NCI-H2196 (cell line): Measurements from ENCODE around the gene OST4.
"Not testable (repeated sequence)": the region's sequence is repeated elsewhere in the genome, so short reads cannot be mapped to it uniquely, and the experiment has no call there.

ENCODE experiments used
- DNase-seq: peaks from one replicate; lab custom pipeline; 2025; ENCODE audit not compliant: unreplicated experiment; lab: John Stamatoyannopoulos, UW

The OST4 gene

DNA sequence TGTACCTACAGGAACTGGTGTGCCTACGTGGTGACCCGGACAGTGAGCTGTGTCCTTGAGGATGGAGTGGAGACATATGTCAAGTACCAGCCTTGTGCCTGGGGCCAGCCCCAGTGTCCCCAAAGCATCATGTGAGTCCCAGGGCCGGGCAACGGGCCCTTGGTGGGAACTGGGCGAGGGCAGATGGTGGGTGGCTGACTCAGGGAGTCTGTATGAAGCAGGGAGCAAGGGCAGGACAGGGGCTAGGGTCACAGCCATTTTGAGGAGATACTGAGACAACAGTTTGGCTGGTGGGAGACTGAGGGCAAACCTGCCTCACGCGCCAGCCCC lies 8.7 kb upstream of the OST4 start:
- no peak for DNase-seq

DNA sequence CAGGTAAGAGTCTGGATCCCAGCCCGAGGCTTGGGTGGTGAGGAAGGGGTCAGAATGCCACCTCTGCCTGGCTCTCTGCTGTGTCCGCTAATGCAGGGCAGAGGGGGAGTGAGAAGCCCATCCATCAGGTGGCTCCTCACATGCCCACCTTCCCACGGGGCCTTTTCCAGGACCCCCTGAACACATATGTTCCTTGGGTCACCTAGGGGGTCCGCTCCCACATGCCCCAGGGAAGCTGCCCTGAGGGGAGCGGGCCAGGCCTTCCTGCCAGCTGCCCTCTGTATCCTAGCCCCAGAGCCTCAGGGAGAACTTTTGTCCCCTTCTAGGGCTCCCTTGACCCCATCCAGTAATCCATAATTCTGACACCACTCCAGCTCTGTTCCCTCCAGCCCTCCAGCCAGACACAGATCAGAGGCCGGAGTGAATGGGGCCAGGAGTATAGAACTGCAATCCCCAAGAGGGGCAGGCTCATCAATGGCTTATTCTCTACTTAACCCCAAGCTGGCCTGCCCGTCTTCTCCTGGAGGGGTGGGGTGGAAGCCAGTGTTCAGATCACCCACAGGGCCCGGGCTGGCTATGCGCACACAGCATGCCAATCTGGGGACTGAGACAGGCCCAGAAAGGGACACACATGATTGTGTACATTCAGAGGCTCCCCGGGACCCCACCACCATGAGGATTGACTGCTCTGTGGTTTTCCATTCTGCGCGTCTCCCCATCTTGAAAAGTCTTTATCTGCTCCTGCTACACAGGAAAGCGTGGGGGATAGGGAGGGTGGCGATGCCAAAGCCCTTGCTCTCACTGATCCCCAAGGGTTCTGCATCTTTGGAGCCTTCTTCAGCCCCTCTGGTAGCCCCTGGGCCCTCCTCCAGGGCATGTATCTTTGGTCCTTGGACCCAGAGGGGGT lies 8.0 kb upstream of the OST4 start:
- DNase-seq, result no peak

- DNase-seq, result no peak
Measured at GRCh38 chr2:27078267-27079194, 7.1 kb upstream of the OST4 start, which contains the start of gene EMILIN1. TSS of gene EMILIN1 (plus strand) at chr2:27078615. CDS start at chr2:27079066, 451 bp downstream.

DNA sequence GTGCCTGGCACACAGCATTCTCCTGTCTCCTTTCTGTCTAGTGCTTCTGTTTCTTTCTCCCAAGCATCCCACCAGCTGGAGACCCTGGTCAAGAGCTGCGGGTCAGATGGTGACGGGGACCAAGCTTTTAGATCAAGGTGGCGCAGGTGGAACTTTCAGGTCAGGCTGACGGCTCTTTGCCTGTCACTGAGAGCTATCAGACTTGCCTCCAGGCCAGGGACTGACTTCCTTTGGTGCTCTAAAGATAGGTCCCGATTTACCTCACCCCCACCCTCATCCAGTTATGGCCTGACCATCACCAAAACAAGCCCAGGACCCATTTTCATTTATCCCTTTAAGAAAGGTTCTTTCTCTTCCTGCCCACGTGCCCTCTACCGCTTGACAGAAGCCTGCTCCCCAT lies 5.8 kb upstream of the OST4 start:
- no peak for DNase-seq

DNA sequence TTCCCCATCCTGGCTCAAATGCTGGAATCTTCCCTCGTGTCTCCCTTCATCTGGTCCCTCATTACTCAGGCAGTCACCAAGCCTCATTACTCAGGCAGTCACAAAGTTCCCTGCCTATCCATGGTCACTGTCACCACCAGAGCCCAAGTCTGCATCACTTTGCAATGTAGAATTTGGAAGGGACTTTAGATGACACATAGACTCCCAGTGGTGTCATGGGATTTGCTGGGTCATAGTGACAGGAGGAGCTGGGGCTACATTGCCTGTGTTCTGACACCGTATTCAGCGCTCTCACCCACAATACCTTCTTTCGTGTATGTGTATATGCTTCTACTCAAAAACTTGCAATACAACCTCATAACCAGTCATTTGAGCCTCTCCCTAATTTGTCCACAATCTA lies 4.9 kb upstream of the OST4 start:
- no peak for DNase-seq

GRCh38 chr2:27075566-27075871 lies 4.1 kb upstream of the OST4 start:
- DNase-seq, result not testable (repeated sequence)

- peak; percentile 12 for DNase-seq
Measured at GRCh38 chr2:27074738-27075565, 3.5 kb upstream of the OST4 start.

GRCh38 chr2:27073782-27074181 lies 2.3 kb upstream of the OST4 start:
- no peak for DNase-seq

- DNase-seq, result no peak
Measured at GRCh38 chr2:27072920-27073319, 1.5 kb upstream of the OST4 start.

GRCh38 chr2:27071990-27072830 lies 756 bp upstream of the OST4 start:
- no peak for DNase-seq

DNA sequence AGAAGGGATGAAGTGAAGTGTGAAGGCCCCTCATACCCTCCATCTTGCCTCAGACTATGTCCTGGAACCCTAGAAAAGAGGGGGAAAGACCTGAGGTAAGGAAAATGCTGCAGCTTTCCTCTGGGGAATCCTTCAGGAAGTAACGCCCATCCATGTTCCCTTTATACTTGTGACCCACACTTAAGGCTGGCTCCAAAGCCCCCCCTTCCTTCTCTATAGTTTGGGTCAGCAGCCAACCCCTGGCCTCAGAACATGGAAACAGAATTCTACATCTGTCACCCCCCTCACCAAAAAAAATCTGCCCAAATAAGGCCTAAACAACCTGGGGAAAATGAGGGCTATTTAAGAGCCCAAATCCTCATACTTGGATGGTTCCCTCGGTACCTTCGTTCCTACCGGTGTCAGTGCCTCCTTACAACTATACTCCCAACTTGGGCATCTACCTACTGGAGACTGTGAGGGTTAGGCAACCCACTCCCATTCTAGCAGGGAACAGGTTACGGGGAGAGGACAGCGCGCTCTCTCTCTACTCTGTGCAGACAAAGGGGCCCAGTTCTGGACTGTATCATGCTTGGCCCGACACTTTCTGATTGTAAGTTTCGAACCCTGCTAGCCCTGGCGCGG lies 689 bp downstream of the OST4 start:
- DNase-seq, result no peak

- no peak for DNase-seq
Measured at GRCh38 chr2:27069961-27070618, 1.4 kb downstream of the OST4 start.

GRCh38 chr2:27069436-27069835 lies 2.0 kb downstream of the OST4 start:
- no peak for DNase-seq

- no peak for DNase-seq
Measured at GRCh38 chr2:27067385-27067784, 4.1 kb downstream of the OST4 start.

GRCh38 chr2:27065128-27065527 lies 6.3 kb downstream of the OST4 start:
- DNase-seq, result no peak

DNA sequence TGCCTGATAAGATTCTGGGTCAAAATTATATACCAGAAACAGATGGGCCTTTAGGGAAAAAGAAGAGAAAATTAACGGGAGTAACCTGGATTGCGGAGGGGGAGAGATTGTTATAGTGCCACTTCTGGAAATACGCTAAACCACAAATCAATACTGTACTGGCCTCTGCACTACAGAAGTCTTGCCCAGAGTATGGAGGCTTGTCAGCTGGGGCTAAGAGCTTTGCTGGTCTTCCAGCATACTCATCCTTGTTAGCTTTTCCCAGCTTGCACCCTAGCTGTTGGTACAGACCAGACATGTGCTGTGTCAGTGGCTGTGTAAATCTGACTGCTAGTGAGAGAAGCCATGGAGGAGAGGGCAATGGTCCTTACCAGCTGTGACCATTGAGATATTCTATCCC lies 11.1 kb downstream of the OST4 start:
- DNase-seq, result no peak

GRCh38 chr2:27059141-27059820 lies 12.2 kb downstream of the OST4 start:
- no peak for DNase-seq

DNA sequence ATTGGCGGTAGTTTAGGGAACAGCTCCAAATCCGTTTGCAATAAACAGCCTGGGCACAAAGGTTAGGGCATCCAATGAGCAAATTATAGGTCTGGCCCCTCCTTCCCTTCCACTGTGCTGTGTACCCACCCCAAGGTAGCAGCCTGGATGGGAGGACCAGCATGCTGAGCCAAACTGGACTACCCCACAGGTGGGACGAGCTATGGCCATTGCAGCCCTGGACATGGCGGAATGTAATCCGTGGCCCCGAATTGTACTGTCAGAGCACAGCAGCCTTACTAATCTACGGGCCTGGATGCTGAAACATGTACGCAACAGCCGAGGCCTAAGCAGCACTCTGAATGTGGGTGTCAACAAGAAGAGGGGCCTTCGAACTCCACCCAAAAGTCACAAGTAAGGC lies 13.2 kb downstream of the OST4 start:
- DNase-seq, result no peak

GRCh38 chr2:27057184-27057583 lies 14.3 kb downstream of the OST4 start:
- no peak for DNase-seq
